LNCaP clone FGC (cell line): ENCODE data around the gene SLC30A2.

Experiments
- DNase-seq: peaks from one replicate; pipeline ENCODE4 v3.0.0-alpha.2; 2011; ENCODE audit warnings: low read depth
- H3K4me3 ChIP-seq: 2 replicates; pipeline ENCODE4 v1.5.1; 2011; ENCODE audit warnings: mild to moderate bottlenecking, low read depth, low read length, control low read depth
- CTCF ChIP-seq: IDR thresholded peaks from 2 replicates; pipeline ENCODE4 v1.5.1; 2012; ENCODE audit warnings: mild to moderate bottlenecking; ENCODE audit not compliant: control insufficient read depth, insufficient read depth; ENCODE audit errors: extremely low read depth

The SLC30A2 gene

GRCh38 chr1:26019641-26020315 is 26.1 kb downstream of the SLC30A2 start:
- no peak for TF ChIP-seq CTCF
- no peak for DNase-seq
- no peak overlapping the region for H3K4me3 ChIP-seq

GRCh38 chr1:26017606-26018005 is 28.3 kb downstream of the SLC30A2 start:
- no peak for TF ChIP-seq CTCF
- H3K4me3 ChIP-seq = no peak overlapping the region
- no peak for DNase-seq

- DNase-seq = no peak
- no peak for TF ChIP-seq CTCF
- no peak overlapping the region for H3K4me3 ChIP-seq
These were observed 28.9 kb downstream of the SLC30A2 start for GRCh38 chr1:26016953-26017545.

- no peak overlapping the region for H3K4me3 ChIP-seq
- TF ChIP-seq CTCF = no peak
- no peak for DNase-seq
These were observed 29.5 kb downstream of the SLC30A2 start for GRCh38 chr1:26016258-26016952.

GRCh38 chr1:26015358-26015757 is 30.6 kb downstream of the SLC30A2 start:
- H3K4me3 ChIP-seq = no peak overlapping the region
- TF ChIP-seq CTCF = no peak
- DNase-seq = no peak

- no peak for DNase-seq
- H3K4me3 ChIP-seq = no peak overlapping the region
- no peak for TF ChIP-seq CTCF
These were observed 31.7 kb downstream of the SLC30A2 start for GRCh38 chr1:26014179-26014578.
